ENCODE measurements around the gene EPHB3. TPM values are rescaled to one million over a fixed set of nuclear protein-coding genes. Genes with fewer than 3 reads are reported as not detected.

Gene EPHB3
- total RNA-seq, 4 donors from 2014 or later, result 14.7 to 58.1 (median 33.1) TPM

DNA sequence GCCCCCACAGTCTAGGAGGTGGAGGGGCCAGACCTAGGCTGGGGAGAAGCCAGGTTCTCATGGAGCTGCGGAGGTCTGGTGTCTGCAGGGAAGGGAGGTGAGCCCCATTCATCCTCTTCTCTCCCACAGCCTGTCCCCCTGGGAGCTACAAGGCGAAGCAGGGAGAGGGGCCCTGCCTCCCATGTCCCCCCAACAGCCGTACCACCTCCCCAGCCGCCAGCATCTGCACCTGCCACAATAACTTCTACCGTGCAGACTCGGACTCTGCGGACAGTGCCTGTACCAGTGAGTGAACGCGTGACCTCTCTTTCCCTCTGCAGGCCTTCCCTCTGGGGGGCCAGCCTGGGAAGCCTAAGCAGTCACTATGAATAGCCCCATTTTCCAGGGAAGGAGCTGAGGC, 14.1 kb downstream of the EPHB3 start:
- no peak for DNase-seq
- no peaks in the 10 kb centered on the region for H3K9me3 ChIP-seq
- H3K27ac ChIP-seq, result no peak overlapping the region
- WGBS, 2 donors, result 97 to 100% methylated on average over 2 to 6 of the region's 9 CpGs
- peaks cover 0 to under 1% (median 0%) of the 10 kb centered on the region in 3 donors for H3K4me1 ChIP-seq
- H3K27me3 ChIP-seq, result no peaks in the 10 kb centered on the region
- TF ChIP-seq, protein P1, sequence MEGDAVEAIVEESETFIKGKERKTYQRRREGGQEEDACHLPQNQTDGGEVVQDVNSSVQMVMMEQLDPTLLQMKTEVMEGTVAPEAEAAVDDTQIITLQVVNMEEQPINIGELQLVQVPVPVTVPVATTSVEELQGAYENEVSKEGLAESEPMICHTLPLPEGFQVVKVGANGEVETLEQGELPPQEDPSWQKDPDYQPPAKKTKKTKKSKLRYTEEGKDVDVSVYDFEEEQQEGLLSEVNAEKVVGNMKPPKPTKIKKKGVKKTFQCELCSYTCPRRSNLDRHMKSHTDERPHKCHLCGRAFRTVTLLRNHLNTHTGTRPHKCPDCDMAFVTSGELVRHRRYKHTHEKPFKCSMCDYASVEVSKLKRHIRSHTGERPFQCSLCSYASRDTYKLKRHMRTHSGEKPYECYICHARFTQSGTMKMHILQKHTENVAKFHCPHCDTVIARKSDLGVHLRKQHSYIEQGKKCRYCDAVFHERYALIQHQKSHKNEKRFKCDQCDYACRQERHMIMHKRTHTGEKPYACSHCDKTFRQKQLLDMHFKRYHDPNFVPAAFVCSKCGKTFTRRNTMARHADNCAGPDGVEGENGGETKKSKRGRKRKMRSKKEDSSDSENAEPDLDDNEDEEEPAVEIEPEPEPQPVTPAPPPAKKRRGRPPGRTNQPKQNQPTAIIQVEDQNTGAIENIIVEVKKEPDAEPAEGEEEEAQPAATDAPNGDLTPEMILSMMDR (IDR thresholded peaks at IDR 0.05), result no peak
- TF ChIP-seq POLR2A (IDR thresholded peaks at IDR 0.05), result no peak
- intact Hi-C loops (cut with DNase I), result no loop called here
- peaks cover 7 to 95% (median 32%) of the 10 kb centered on the region in 3 donors for H3K36me3 ChIP-seq
- H3K4me3 ChIP-seq, result no peak overlapping the region

DNA sequence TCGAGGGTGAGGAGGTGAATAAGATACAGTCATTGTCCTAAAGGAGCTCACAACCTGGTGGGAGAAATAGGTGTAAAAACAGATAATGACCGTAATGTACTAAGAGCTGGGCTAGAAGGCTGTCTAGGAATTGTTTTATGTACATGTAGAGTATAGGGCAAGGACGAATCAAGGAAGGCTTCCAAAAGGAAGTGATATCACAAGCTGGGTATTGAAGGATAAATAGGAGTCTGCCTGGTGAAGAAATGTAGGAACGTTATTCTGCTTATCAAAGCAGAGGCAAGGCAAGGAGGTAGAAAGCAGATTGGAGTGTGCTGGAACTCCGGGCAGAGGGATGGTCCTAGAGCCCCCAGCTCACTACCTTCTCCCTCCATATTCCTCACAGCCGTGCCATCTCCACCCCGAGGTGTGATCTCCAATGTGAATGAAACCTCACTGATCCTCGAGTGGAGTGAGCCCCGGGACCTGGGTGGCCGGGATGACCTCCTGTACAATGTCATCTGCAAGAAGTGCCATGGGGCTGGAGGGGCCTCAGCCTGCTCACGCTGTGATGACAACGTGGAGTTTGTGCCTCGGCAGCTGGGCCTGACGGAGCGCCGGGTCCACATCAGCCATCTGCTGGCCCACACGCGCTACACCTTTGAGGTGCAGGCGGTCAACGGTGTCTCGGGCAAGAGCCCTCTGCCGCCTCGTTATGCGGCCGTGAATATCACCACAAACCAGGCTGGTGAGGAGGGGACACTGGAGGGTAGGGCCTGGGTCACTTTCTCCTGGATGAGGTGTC, 15.1 kb downstream of the EPHB3 start:
- DNase-seq, result no peak
- no peaks in the 10 kb centered on the region for H3K9me3 ChIP-seq
- H3K27ac ChIP-seq, result no peak overlapping the region
- peaks cover 0 to 7% (median 0%) of the 10 kb centered on the region in 3 donors for H3K4me1 ChIP-seq
- intact Hi-C loops (cut with DNase I), result no loop called here
- TF ChIP-seq POLR2A (IDR thresholded peaks at IDR 0.05), result no peak
- TF ChIP-seq, protein P1 (IDR thresholded peaks at IDR 0.05), result no peak
- H3K36me3 ChIP-seq, result peaks cover 7 to 100% (median 32%) of the 10 kb centered on the region in 3 donors
- WGBS, 2 donors, result 77 to 90% methylated on average over 9 to 15 of the region's 25 CpGs
- no peak overlapping the region for H3K4me3 ChIP-seq
- no peaks in the 10 kb centered on the region for H3K27me3 ChIP-seq

DNA sequence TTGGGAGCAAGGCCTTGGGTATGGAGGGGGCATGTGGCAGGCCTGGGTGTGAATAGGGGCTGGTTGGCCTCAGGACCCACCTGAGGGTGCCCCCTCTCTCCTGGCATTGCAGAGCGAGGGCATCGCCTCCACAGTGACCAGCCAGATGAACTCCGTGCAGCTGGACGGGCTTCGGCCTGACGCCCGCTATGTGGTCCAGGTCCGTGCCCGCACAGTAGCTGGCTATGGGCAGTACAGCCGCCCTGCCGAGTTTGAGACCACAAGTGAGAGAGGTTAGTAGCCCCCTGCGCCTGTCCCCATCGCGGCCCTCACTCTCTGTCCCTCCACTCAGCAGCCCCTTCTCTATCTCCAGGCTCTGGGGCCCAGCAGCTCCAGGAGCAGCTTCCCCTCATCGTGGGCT, 16.0 kb downstream of the EPHB3 start:
- Histone ChIP-seq H3K27me3 (no peaks in the 10 kb centered on the region), H3K27ac (no peak overlapping the region), H3K4me3 (no peak overlapping the region), H3K9me3 (no peaks in the 10 kb centered on the region), H3K4me1 (peaks cover 7 to 16% (median 8%) of the 10 kb centered on the region in 3 donors), H3K36me3 (peaks cover 7 to 100% (median 32%) of the 10 kb centered on the region in 3 donors)
- intact Hi-C loops (cut with DNase I), result no loop called here
- 90 to 100% methylated on average over 1 to 11 of the region's 15 CpGs for WGBS, 2 donors
- no peak for DNase-seq
- TF ChIP-seq, protein P1 (IDR thresholded peaks at IDR 0.05), result no peak
- no peak for TF ChIP-seq POLR2A (IDR thresholded peaks at IDR 0.05)

DNA sequence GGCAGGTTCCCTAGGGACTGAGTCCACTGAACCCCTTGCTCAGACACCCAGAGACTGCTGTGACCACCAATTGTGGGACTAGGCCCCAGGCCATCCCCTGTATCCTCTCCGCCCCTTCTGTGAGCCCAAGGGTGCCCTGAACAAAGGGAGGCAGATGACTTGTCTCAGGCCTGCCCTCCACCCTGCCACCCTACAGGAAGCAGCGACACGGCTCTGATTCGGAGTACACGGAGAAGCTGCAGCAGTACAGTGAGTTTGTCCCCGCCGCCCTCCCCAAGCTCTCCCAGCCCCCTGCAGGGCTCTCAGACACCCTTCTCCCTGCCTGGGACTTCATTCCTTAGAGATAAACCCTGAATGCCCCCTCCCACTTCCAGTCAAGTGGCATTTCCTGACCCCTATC, 16.6 kb downstream of the EPHB3 start:
- no peak overlapping the region for H3K4me3 ChIP-seq
- H3K4me1 ChIP-seq, result peaks cover 12 to 23% (median 13%) of the 10 kb centered on the region in 3 donors
- no peak for DNase-seq
- peaks cover 7 to 93% (median 32%) of the 10 kb centered on the region in 3 donors for H3K36me3 ChIP-seq
- intact Hi-C loops (cut with DNase I), result no loop called here
- TF ChIP-seq POLR2A (IDR thresholded peaks at IDR 0.05), result no peak
- TF ChIP-seq, protein P1 (IDR thresholded peaks at IDR 0.05), result no peak
- no peaks in the 10 kb centered on the region for H3K27me3 ChIP-seq
- no peak overlapping the region for H3K27ac ChIP-seq
- no peaks in the 10 kb centered on the region for H3K9me3 ChIP-seq
- WGBS, 2 donors, result 92 to 93% methylated on average over 3 to 6 of the region's 7 CpGs

DNA sequence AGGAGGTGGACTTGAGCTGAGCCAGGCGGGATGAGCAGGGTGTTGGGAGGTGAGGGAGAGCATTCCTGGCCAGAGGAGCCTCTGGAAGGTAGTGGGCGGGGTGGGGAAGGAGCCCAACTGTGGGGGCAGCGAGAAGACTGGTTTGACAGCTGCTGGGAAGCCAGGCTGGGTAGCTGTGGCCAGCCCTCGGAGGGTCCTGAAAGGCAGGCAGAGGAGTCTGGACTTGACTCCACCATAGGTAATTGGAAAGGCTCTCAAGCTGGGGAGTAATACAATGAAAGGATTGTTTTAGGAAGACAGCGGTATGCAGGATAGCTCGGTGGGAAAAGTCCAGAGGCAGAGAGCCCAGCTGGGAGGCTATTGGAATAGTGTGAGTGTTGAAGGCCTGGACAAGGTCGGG, 17.2 kb downstream of the EPHB3 start:
- no peaks in the 10 kb centered on the region for H3K9me3 ChIP-seq
- no peaks in the 10 kb centered on the region for H3K27me3 ChIP-seq
- no peak overlapping the region for H3K4me3 ChIP-seq
- H3K36me3 ChIP-seq, result peaks cover 7 to 87% (median 32%) of the 10 kb centered on the region in 3 donors
- intact Hi-C loops (cut with DNase I), result no loop called here
- 80 to 82% methylated on average over 7 of the region's 7 CpGs for WGBS, 2 donors
- no peak overlapping the region for H3K27ac ChIP-seq
- peaks cover 17 to 29% (median 18%) of the 10 kb centered on the region in 3 donors for H3K4me1 ChIP-seq
- no peak for DNase-seq
- no peak for TF ChIP-seq POLR2A (IDR thresholded peaks at IDR 0.05)
- TF ChIP-seq, protein P1 (IDR thresholded peaks at IDR 0.05), result no peak
